WERI-Rb-1 (cell line): Measurements from ENCODE around the gene HIVEP3.

Experiments
- DNase-seq: peaks from one replicate; pipeline ENCODE4 v3.0.0-alpha.2; 2020
- H3K27ac ChIP-seq: fragments of 250-450 bp; sonication (Bioruptor Pico); 2 replicates; pipeline ENCODE4 v1.5.1; 2020; ENCODE audit warnings: mild to moderate bottlenecking, moderate library complexity
- H3K27me3 ChIP-seq: fragments of 250-450 bp; sonication (Bioruptor Pico); 2 replicates; pipeline ENCODE4 v1.5.1; 2021; ENCODE audit warnings: mild to moderate bottlenecking, low read depth, moderate library complexity; ENCODE audit not compliant: insufficient read depth, severe bottlenecking
- H3K36me3 ChIP-seq: fragments of 250-450 bp; sonication (Bioruptor Pico); 2 replicates; pipeline ENCODE4 v1.5.1; 2020; ENCODE audit warnings: mild to moderate bottlenecking, moderate library complexity
- H3K4me3 ChIP-seq: 2 replicates; pipeline ENCODE4 v1.5.1; 2011; ENCODE audit warnings: low read depth, mild to moderate bottlenecking, control low read depth, low read length
- H3K9me3 ChIP-seq: fragments of 250-450 bp; sonication (Bioruptor Pico); 2 replicates; pipeline ENCODE4 v1.5.1; 2021; ENCODE audit warnings: mild to moderate bottlenecking, moderate library complexity; ENCODE audit not compliant: severe bottlenecking
- TF ChIP-seq, protein P1 (sequence below): IDR thresholded peaks from 2 replicates; pipeline ENCODE4 v1.5.1; 2011; ENCODE audit warnings: low read depth, mild to moderate bottlenecking, control low read depth, inconsistent platforms, low read length

Gene HIVEP3

DNA sequence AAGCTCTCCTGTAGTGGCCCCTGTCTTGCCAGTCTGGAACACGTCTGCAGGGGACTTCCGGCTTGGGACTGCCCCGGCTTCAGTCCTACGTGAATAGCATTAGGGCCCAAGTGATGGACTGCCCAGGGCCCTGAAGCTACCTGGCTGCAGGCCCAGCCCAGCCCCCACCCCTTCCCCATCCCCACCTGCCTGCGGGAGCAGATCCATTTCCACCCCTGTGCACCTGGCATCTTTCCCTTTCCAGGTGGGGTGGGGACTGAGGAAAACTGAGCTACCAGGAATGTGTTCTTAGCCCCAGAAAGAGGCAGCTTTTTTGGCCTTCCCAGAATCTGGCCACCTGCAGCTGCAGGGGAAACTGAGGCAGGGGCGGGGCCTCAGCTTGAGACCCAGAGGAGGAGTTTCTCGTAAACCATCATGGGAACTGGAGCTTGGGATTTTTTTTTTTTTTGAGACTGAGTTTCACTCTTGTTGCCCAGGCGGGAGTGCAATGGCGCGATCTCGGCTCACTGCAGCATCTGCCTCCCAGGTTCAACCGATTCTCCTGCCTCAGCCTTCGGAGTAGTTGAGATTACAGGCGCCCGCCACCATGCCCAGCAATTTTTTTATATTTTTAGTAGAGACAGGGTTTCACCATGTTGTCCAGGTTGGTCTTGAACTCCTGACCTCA lies 437.5 kb downstream of the HIVEP3 start:
- Histone ChIP-seq H3K27ac (peak overlapping the region; percentile 87), H3K27me3 (no peaks in the 10 kb centered on the region), H3K9me3 (no peaks in the 10 kb centered on the region), H3K36me3 (no peaks in the 10 kb centered on the region), H3K4me3 (no peak overlapping the region)
- no peak for DNase-seq
- TF ChIP-seq, protein P1, sequence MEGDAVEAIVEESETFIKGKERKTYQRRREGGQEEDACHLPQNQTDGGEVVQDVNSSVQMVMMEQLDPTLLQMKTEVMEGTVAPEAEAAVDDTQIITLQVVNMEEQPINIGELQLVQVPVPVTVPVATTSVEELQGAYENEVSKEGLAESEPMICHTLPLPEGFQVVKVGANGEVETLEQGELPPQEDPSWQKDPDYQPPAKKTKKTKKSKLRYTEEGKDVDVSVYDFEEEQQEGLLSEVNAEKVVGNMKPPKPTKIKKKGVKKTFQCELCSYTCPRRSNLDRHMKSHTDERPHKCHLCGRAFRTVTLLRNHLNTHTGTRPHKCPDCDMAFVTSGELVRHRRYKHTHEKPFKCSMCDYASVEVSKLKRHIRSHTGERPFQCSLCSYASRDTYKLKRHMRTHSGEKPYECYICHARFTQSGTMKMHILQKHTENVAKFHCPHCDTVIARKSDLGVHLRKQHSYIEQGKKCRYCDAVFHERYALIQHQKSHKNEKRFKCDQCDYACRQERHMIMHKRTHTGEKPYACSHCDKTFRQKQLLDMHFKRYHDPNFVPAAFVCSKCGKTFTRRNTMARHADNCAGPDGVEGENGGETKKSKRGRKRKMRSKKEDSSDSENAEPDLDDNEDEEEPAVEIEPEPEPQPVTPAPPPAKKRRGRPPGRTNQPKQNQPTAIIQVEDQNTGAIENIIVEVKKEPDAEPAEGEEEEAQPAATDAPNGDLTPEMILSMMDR: no peak

DNA sequence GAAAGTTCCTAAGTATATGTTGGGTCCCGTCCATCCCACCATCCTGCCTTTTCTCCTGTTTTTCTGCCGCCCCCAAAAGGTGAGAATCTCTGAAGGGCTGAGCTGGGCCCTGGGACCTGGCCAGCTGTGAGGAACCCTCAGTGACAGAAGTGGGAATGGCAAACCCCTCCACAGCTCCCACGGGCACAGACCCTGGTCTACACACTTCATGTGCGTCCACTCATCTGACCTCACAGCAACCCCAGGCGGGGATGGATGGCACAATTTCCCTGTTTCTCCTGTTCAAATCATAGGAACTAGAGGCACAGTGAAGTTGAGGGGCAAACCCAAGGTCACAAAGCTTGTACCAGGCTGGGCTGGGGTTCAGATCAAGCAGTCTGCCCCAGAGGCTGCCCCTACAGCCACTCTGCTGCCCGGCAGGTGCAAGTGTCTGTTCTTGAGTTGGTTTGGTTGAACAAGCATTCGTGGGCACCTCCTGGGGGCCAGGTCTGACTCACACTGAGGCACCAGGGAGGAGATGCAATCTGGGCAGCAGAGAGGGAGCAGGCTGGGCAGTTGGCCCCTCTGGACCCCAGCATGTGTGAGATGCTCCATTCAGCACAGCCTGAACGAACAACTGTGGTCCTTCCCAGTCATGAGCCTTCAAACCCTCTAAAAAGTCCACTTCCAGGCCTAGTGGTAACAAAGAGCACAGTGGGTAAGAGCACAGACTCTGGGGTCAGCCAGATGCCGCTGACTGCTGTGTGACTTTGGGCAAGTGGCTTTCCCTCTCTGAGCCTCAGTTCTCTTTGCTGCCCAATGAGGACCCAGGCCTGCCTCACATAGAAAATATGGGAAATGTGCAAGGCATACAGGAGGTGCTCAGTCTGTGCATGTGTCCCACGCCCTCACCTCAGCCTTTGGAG lies 438.3 kb downstream of the HIVEP3 start:
- Histone ChIP-seq H3K9me3 (no peaks in the 10 kb centered on the region), H3K4me3 (no peak overlapping the region), H3K27me3 (no peaks in the 10 kb centered on the region), H3K36me3 (no peaks in the 10 kb centered on the region), H3K27ac (no peak overlapping the region)
- no peak for DNase-seq
- TF ChIP-seq, protein P1: no peak

DNA sequence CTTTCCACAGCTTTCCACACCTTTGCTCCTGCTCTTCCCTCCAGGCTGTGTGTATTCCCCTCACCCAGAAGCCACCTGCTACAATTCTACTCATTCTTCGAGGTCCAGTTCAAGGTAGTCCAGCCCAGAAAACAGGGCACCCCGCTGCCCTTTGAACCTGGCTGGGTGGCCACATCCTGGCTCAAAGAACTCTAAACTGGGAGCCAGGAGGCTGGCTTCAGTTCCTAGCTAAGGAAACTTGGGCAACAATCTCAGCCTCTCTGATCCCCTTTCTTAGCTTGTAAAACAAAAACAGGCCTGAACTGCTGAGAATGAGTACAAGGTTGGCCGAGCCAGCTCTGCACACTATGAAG lies 438.9 kb downstream of the HIVEP3 start:
- H3K36me3 ChIP-seq: no peaks in the 10 kb centered on the region
- TF ChIP-seq, protein P1: no peak
- DNase-seq: no peak
- no peak overlapping the region for H3K27ac ChIP-seq
- no peak overlapping the region for H3K4me3 ChIP-seq
- H3K27me3 ChIP-seq: no peaks in the 10 kb centered on the region
- no peaks in the 10 kb centered on the region for H3K9me3 ChIP-seq

DNA sequence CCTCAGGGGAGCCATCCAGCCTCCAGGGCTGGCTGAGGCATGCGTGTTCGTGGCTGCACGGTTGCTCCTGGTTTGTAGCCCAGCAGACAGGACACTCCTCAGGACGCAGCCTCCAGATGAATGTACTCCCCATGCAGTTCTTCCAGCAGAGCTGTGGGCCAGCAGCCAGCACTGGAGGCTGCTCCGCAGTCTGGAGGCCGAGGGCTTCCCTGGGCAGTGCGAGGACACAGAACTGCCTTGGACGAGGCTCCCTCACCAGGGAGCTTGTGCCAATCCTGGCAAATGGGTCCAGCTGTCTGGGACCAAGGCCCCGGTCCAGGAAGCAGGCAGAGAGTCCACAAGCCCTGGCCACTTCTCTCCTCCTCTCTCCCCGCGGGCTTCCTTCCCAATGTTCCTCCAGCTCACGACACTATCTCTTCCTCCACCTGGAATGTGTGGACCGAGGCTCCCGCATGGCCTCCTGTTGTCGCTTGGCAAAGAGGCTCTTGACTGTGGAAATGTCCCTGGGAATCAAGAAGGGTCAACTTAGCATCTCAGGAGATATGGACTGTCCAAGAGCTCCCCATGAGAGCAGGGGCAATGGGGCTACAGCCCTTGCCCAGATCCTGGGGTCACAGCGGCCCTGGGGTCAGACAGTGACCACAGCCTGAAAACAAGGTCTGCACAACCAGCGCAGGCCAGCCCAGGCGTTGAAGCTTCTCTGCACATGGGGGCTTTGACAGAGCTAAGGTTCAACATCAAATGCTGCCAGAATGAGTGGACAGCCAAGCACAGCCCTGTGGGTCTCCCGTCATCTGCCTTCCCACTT lies 439.5 kb downstream of the HIVEP3 start:
- no peak for DNase-seq
- Histone ChIP-seq H3K4me3 (no peak overlapping the region), H3K36me3 (no peaks in the 10 kb centered on the region), H3K27ac (no peak overlapping the region), H3K9me3 (no peaks in the 10 kb centered on the region), H3K27me3 (no peaks in the 10 kb centered on the region)
- TF ChIP-seq, protein P1: no peak

DNA sequence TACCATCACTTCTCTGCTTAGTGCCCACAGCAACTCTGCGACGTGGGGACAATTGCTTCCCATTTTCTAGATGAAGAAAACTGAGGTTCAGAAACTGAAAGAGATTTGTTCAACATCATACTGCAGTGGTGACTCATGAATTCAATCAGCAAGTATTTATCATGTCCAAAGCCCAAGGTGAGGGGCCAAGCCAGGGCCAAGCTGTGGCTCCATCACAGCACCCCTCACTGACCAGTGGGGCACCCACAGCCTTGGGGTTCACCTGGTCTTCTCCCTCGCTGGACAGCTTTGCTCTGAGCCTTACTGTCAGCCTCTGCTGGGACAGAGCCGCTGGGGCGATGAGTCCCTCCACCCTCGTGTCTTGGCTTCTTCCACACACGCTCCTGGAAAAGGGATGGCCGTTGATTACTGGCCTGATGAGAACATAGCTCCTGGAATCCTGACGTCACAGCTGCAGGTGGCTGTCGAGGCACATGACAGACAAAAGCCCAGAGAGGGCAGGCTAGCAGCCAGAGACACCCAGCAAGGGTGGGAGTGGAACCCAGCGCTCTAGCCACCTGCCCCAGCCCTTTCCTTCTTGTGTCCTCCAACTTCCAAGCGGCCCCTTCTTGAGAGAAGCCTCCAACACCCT lies 440.5 kb downstream of the HIVEP3 start:
- no peak for DNase-seq
- no peaks in the 10 kb centered on the region for H3K9me3 ChIP-seq
- no peak overlapping the region for H3K27ac ChIP-seq
- no peaks in the 10 kb centered on the region for H3K27me3 ChIP-seq
- TF ChIP-seq, protein P1: no peak
- no peaks in the 10 kb centered on the region for H3K36me3 ChIP-seq
- H3K4me3 ChIP-seq: no peak overlapping the region
